ENCODE data around the gene CNOT6. TPM values are rescaled to one million over a fixed set of nuclear protein-coding genes. Genes with fewer than 3 reads are reported as not detected.
"Not testable (repeated sequence)": the region's sequence is repeated elsewhere in the genome, so short reads cannot be mapped to it uniquely, and the experiment has no call there.

The CNOT6 gene
- total RNA-seq, 1 experiment from 2014 or later, result 20.1 TPM

DNA sequence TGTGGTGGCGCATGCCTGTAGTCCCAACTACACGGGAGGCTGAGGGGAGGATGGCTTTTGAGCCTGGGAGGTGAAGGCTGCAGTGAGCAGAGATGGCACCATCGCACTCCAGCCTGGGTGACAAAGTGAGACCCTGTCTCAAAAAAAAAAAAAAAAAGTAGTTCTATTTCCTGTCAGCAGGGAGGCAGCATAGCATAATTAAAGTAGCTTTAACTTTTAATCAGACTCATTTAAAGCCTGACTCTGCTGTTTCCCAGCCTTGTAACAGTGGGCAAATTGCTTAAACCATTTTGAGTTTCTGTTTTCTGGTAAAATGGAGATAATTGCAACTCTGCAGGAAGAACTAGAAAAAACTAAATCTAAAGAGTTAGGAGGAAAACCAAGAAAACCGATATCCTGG is 31.2 kb downstream of the CNOT6 start:
- Histone ChIP-seq H3K27ac (ENCODE audit: low read length) (no peak overlapping the region), H4K20me1 (ENCODE audit: insufficient read depth, low read depth, low read length) (no peaks in the 10 kb centered on the region; the same call in 1 of the 2 replicates), H3K4me2 (ENCODE audit: low read depth, low read length, poor library complexity, severe bottlenecking) (no peak overlapping the region), H2AFZ (ENCODE audit: low read length) (no peak overlapping the region), H3K9me2 (replicated peaks; ENCODE audit: insufficient read depth, low read length) (no peaks in the 10 kb centered on the region), H3K4me1 (ENCODE audit: low read length) (no peaks in the 10 kb centered on the region), H3K4me3 (ENCODE audit: low read length) (no peak overlapping the region), H3K27me3 (ENCODE audit: low read length) (no peaks in the 10 kb centered on the region), H3K9ac (ENCODE audit: low read length) (no peak overlapping the region), H3K36me3 (ENCODE audit: insufficient read depth, low read length) (peaks cover 20% of the 10 kb centered on the region), H3K9me3 (ENCODE audit: low read length) (no peaks in the 10 kb centered on the region), H3K79me2 (ENCODE audit: low read length) (peaks cover 95% of the 10 kb centered on the region)
- no peak for DNase-seq

DNA sequence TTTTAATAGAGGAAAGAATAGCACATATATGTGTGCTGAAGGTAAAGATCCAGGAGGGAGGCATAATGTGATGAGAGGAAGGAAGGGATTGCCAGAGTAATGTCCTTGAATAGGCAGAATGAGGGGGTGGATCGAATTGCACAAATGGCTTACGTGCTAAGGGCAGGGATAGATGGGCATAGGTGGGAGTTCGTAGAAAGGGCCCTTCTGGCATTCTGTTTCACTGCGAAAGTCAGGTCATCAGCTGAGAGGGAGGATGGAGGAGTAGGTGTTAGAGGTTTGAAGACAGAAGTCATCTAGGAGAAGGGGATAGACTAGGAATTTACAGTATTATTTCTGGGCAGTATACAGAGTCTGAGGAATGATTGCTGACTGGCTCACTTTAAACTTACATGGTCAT is 32.1 kb downstream of the CNOT6 start:
- DNase-seq, result no peak
- Histone ChIP-seq H3K79me2 (ENCODE audit: low read length) (peaks cover 88% of the 10 kb centered on the region), H3K4me3 (ENCODE audit: low read length) (no peak overlapping the region), H2AFZ (ENCODE audit: low read length) (no peak overlapping the region), H3K4me2 (ENCODE audit: low read depth, low read length, poor library complexity, severe bottlenecking) (no peak overlapping the region), H3K4me1 (ENCODE audit: low read length) (no peaks in the 10 kb centered on the region), H3K27me3 (ENCODE audit: low read length) (no peaks in the 10 kb centered on the region), H3K9me2 (replicated peaks; ENCODE audit: insufficient read depth, low read length) (no peaks in the 10 kb centered on the region), H3K9me3 (ENCODE audit: low read length) (no peaks in the 10 kb centered on the region), H3K36me3 (ENCODE audit: insufficient read depth, low read length) (peaks cover 20% of the 10 kb centered on the region), H3K27ac (ENCODE audit: low read length) (no peak overlapping the region), H3K9ac (ENCODE audit: low read length) (no peak overlapping the region), H4K20me1 (ENCODE audit: insufficient read depth, low read depth, low read length) (no peaks in the 10 kb centered on the region; the same call in 1 of the 2 replicates)

DNA sequence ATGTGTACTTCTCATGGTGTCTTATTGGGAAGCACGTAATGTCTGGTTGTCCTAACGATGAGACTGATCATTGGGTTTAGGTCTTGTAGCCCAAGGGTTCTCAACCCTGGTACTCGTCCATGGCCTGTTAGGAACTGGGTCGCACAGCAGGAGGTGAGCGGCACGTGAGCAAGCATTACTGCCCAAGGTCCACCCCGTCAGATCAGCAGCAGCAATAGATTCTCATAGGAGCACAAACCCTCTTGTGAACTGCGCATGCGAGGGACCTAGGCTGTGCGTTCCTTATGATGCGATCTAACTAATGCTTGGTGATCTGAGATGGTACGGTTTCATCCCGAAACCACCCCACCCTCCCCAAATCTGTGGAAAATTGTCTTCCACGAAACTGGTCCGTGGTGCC is 33.5 kb downstream of the CNOT6 start:
- Histone ChIP-seq H3K9me3 (ENCODE audit: low read length) (no peaks in the 10 kb centered on the region), H3K4me3 (ENCODE audit: low read length) (no peak overlapping the region), H3K79me2 (ENCODE audit: low read length) (peaks cover 81% of the 10 kb centered on the region), H3K9me2 (replicated peaks; ENCODE audit: insufficient read depth, low read length) (no peaks in the 10 kb centered on the region), H3K36me3 (ENCODE audit: insufficient read depth, low read length) (peaks cover 20% of the 10 kb centered on the region), H4K20me1 (ENCODE audit: insufficient read depth, low read depth, low read length) (no peaks in the 10 kb centered on the region; the same call in 1 of the 2 replicates), H3K27ac (ENCODE audit: low read length) (no peak overlapping the region), H3K27me3 (ENCODE audit: low read length) (no peaks in the 10 kb centered on the region), H3K9ac (ENCODE audit: low read length) (no peak overlapping the region), H3K4me2 (ENCODE audit: low read depth, low read length, poor library complexity, severe bottlenecking) (no peak overlapping the region), H3K4me1 (ENCODE audit: low read length) (no peaks in the 10 kb centered on the region), H2AFZ (ENCODE audit: low read length) (no peak overlapping the region)
- no peak for DNase-seq

DNA sequence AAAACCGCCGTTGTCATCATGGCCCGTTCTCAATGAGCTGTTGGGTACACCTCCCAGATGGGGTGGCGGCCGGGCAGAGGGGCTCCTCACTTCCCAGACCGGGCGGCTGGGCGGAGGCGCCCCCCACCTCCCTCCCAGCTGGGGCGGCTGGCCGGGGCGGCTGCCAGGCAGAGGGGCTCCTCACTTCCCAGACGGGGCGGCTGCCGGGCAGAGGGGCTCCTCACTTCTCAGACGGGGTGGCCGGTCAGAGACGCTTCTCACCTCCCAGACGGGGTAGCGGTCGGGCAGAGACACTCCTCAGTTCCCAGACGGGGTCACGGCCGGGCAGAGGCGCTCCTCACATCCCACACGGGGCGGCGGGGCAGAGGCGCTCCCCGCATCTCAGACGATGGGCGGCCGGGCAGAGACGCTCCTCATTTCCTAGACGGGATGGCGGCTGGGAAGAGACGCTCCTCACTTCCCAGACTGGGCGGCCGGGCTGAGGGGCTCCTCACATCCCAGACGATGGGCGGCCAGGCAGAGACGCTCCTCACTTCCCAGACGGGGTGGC is 36.9 kb downstream of the CNOT6 start:
- H3K27me3 ChIP-seq (ENCODE audit: low read length); H3K27ac ChIP-seq (ENCODE audit: low read length); H3K9ac ChIP-seq (ENCODE audit: low read length); H4K20me1 ChIP-seq (ENCODE audit: insufficient read depth, low read depth, low read length); H3K4me1 ChIP-seq (ENCODE audit: low read length); H3K9me2 ChIP-seq (replicated peaks; ENCODE audit: insufficient read depth, low read length); DNase-seq; H3K4me2 ChIP-seq (ENCODE audit: low read depth, low read length, poor library complexity, severe bottlenecking); H3K4me3 ChIP-seq (ENCODE audit: low read length); H2AFZ ChIP-seq (ENCODE audit: low read length); H3K9me3 ChIP-seq (ENCODE audit: low read length): not testable (repeated sequence)
- Histone ChIP-seq H3K36me3 (ENCODE audit: insufficient read depth, low read length) (peaks cover 28% of the 10 kb centered on the region), H3K79me2 (ENCODE audit: low read length) (peaks cover 67% of the 10 kb centered on the region)

DNA sequence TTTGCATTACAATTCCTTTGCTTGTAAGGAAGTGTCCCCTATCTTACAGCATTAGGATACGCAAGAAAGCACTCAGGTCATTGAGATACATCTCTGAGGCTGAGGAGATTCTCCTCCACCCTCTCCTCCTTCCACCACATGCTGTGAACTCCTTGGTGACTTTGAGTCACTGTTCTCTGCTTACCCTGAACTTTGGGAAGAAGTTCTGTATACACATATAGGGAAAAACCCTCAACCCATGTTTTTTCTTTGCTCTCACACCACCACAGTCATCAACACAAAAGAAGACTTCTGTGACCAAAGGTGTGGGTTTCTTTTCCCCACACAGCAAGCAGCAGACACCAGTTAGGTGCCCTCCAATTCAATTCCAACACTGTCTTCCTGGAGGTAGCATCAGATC is 38.1 kb downstream of the CNOT6 start:
- Histone ChIP-seq H3K9ac (ENCODE audit: low read length) (no peak overlapping the region), H3K79me2 (ENCODE audit: low read length) (peaks cover 67% of the 10 kb centered on the region), H3K4me3 (ENCODE audit: low read length) (no peak overlapping the region), H3K4me2 (ENCODE audit: low read depth, low read length, poor library complexity, severe bottlenecking) (no peak overlapping the region), H3K27me3 (ENCODE audit: low read length) (no peaks in the 10 kb centered on the region), H3K36me3 (ENCODE audit: insufficient read depth, low read length) (peaks cover 31% of the 10 kb centered on the region), H3K4me1 (ENCODE audit: low read length) (no peaks in the 10 kb centered on the region), H2AFZ (ENCODE audit: low read length) (no peak overlapping the region), H3K9me3 (ENCODE audit: low read length) (no peaks in the 10 kb centered on the region), H3K27ac (ENCODE audit: low read length) (no peak overlapping the region), H4K20me1 (ENCODE audit: insufficient read depth, low read depth, low read length) (no peaks in the 10 kb centered on the region), H3K9me2 (replicated peaks; ENCODE audit: insufficient read depth, low read length) (no peaks in the 10 kb centered on the region)
- no peak for DNase-seq

DNA sequence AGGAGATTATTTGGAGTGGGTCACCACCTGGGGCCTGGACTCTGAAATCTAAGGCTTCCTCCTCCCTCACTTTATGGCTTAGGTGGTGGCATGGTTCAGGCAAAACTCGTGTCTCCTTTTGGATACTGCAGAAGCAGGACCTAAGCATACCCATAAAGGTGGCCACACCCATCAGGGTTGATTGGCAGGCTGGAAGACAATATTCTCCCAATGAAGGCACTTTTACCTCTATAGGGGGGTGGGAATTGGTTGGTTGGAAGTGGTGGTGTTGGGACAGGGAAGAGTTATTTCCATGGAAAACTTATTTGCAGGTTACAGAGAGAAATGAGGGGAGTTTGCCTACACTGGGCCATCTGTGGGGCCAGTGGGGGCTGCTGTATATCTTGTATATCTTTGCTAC is 39.7 kb downstream of the CNOT6 start:
- Histone ChIP-seq H3K9ac (ENCODE audit: low read length) (no peak overlapping the region), H3K4me3 (ENCODE audit: low read length) (no peak overlapping the region), H3K27ac (ENCODE audit: low read length) (no peak overlapping the region), H3K4me1 (ENCODE audit: low read length) (no peaks in the 10 kb centered on the region), H2AFZ (ENCODE audit: low read length) (no peak overlapping the region), H3K9me3 (ENCODE audit: low read length) (no peaks in the 10 kb centered on the region), H3K79me2 (ENCODE audit: low read length) (peaks cover 66% of the 10 kb centered on the region), H3K36me3 (ENCODE audit: insufficient read depth, low read length) (peaks cover 27% of the 10 kb centered on the region), H4K20me1 (ENCODE audit: insufficient read depth, low read depth, low read length) (no peaks in the 10 kb centered on the region), H3K4me2 (ENCODE audit: low read depth, low read length, poor library complexity, severe bottlenecking) (no peak overlapping the region), H3K27me3 (ENCODE audit: low read length) (no peaks in the 10 kb centered on the region), H3K9me2 (replicated peaks; ENCODE audit: insufficient read depth, low read length) (no peaks in the 10 kb centered on the region)
- no peak for DNase-seq

GRCh38 chr5:180535573-180535972 is 41.4 kb downstream of the CNOT6 start:
- Histone ChIP-seq H3K9me3 (ENCODE audit: low read length) (no peaks in the 10 kb centered on the region), H3K36me3 (ENCODE audit: insufficient read depth, low read length) (peaks cover 22% of the 10 kb centered on the region; the same call in 1 of the 2 replicates), H3K27ac (ENCODE audit: low read length) (no peak overlapping the region), H3K9ac (ENCODE audit: low read length) (no peak overlapping the region), H3K79me2 (ENCODE audit: low read length) (peaks cover 66% of the 10 kb centered on the region), H3K4me3 (ENCODE audit: low read length) (no peak overlapping the region), H4K20me1 (ENCODE audit: insufficient read depth, low read depth, low read length) (no peaks in the 10 kb centered on the region), H3K9me2 (replicated peaks; ENCODE audit: insufficient read depth, low read length) (no peaks in the 10 kb centered on the region), H3K4me2 (ENCODE audit: low read depth, low read length, poor library complexity, severe bottlenecking) (no peak overlapping the region), H3K27me3 (ENCODE audit: low read length) (no peaks in the 10 kb centered on the region), H3K4me1 (ENCODE audit: low read length) (no peaks in the 10 kb centered on the region), H2AFZ (ENCODE audit: low read length) (no peak overlapping the region)
- DNase-seq, result no peak

GRCh38 chr5:180540050-180540694 is 46.0 kb downstream of the CNOT6 start:
- no peak overlapping the region for H3K4me2 ChIP-seq (ENCODE audit: low read depth, low read length, poor library complexity, severe bottlenecking)
- peaks cover 39% of the 10 kb centered on the region; the same call in 1 of the 2 replicates for H3K36me3 ChIP-seq (ENCODE audit: insufficient read depth, low read length)
- no peak for DNase-seq
- H2AFZ ChIP-seq (ENCODE audit: low read length), result no peak overlapping the region
- no peaks in the 10 kb centered on the region for H4K20me1 ChIP-seq (ENCODE audit: insufficient read depth, low read depth, low read length)
- H3K27me3 ChIP-seq (ENCODE audit: low read length), result no peaks in the 10 kb centered on the region
- peaks cover 80% of the 10 kb centered on the region for H3K79me2 ChIP-seq (ENCODE audit: low read length)
- no peak overlapping the region for H3K27ac ChIP-seq (ENCODE audit: low read length)
- H3K9me2 ChIP-seq (replicated peaks; ENCODE audit: insufficient read depth, low read length), result no peaks in the 10 kb centered on the region
- H3K4me3 ChIP-seq (ENCODE audit: low read length), result no peak overlapping the region
- H3K9me3 ChIP-seq (ENCODE audit: low read length), result no peaks in the 10 kb centered on the region
- H3K4me1 ChIP-seq (ENCODE audit: low read length), result no peaks in the 10 kb centered on the region
- no peak overlapping the region for H3K9ac ChIP-seq (ENCODE audit: low read length)

All from Karpas-422 (cell line).